Measurements from ENCODE around the gene RSPH1.

GRCh38 chr21:42473498-42474042 is 22.5 kb downstream of the RSPH1 start:
- TF ChIP-seq JUND (IDR thresholded peaks at IDR 0.05), result no peak
- TF ChIP-seq, protein P1, sequence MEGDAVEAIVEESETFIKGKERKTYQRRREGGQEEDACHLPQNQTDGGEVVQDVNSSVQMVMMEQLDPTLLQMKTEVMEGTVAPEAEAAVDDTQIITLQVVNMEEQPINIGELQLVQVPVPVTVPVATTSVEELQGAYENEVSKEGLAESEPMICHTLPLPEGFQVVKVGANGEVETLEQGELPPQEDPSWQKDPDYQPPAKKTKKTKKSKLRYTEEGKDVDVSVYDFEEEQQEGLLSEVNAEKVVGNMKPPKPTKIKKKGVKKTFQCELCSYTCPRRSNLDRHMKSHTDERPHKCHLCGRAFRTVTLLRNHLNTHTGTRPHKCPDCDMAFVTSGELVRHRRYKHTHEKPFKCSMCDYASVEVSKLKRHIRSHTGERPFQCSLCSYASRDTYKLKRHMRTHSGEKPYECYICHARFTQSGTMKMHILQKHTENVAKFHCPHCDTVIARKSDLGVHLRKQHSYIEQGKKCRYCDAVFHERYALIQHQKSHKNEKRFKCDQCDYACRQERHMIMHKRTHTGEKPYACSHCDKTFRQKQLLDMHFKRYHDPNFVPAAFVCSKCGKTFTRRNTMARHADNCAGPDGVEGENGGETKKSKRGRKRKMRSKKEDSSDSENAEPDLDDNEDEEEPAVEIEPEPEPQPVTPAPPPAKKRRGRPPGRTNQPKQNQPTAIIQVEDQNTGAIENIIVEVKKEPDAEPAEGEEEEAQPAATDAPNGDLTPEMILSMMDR (IDR thresholded peaks at IDR 0.05 in 2 of 3, conservative IDR thresholded peaks at IDR 0.05 in 1 of 3; ENCODE audit: borderline replicate concordance in 1 of 3, insufficient read depth in 1 of 3, low read depth in 2 of 3, low read length in 2 of 3), result no peak
- TF ChIP-seq POLR2A (IDR thresholded peaks at IDR 0.05; ENCODE audit: borderline replicate concordance, extremely low read depth, insufficient read depth, insufficient read length), result no peak
- TF ChIP-seq SP1 (IDR thresholded peaks at IDR 0.05; ENCODE audit: low read depth), result no peak
- TF ChIP-seq MAX (IDR thresholded peaks at IDR 0.05), result no peak
- no peak for TF ChIP-seq EZH2phosphoT487 (IDR thresholded peaks at IDR 0.05; ENCODE audit: borderline replicate concordance)
- TF ChIP-seq ZNF274 (IDR thresholded peaks at IDR 0.05; ENCODE audit: low read depth, low read length), result no peak
- TF ChIP-seq EZH2 (IDR thresholded peaks at IDR 0.05), result no peak
- TF ChIP-seq REST (IDR thresholded peaks at IDR 0.05; ENCODE audit: low read depth), result no peak
